Fibroblast of skin of abdomen (primary cell): ENCODE results near the gene ZNF763. TPM values are rescaled to one million over a fixed set of nuclear protein-coding genes. Genes with fewer than 3 reads are reported as not detected.
"Not testable (repeated sequence)": the region's sequence is repeated elsewhere in the genome, so short reads cannot be mapped to it uniquely, and the experiment has no call there.

ENCODE experiments used
- DNase-seq: peaks from one replicate; pipeline ENCODE4 v3.0.0-alpha.2; 2013
- polyA plus RNA-seq, 2 experiments: library from polyadenylated mRNA; unstranded; fragments of 120-200 nt; gene quantifications; one replicate each; pipeline ENCODE4 v1.2.1, GENCODE V29; 2013; ENCODE audit not compliant: insufficient read length in 2 of 2

ZNF763 gene
- polyA plus RNA-seq (2013, experiment 1 of 2; ENCODE audit: insufficient read length), result 0.58 TPM
- polyA plus RNA-seq (2013, experiment 2 of 2; ENCODE audit: insufficient read length), result 0.69 TPM

DNA sequence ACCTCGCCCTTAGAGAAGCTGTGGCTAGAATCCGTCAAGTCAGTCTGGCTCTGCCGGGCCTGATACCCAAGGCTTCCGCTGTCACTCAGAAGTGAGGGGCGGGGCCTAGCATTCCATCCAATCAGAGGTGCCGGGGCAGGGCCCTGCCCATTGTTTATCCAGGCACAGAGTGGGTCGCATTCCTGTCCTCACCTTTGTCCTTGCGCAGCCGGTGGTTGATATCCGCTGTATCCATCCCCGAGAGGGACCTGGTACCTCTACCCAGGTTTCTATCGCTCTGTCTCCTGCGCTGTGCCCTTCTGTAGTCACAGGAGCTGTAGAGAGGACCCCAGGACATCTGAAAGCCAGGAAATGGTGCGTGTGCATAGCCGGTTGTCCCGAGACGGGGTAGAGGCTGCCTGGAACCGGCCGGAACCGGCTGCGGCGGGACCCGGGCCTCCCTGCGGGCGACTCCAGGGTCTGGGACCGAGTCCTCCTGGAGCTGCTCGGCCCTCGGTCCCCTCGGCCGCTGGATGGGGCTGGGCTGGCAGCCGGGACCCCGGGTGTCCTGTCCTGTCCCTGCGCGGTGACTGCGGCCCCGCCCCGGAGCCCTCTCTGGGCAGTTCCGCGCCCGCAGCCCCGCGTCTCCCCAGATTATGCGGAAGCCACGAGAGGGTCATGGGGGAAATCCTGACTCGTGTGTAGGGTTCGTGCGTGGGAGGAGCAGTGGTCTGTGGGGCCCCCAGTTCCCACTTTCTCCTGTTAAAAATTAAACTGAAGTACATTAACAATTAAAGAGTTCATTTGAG, at the start of gene ZNF763:
Gene ZNF763 (plus strand): TSS at position 183 of the 788 bp plus-strand sequence. CDS start 169 bp downstream, at position 352.
- DNase-seq, result peak; percentile 75

DNA sequence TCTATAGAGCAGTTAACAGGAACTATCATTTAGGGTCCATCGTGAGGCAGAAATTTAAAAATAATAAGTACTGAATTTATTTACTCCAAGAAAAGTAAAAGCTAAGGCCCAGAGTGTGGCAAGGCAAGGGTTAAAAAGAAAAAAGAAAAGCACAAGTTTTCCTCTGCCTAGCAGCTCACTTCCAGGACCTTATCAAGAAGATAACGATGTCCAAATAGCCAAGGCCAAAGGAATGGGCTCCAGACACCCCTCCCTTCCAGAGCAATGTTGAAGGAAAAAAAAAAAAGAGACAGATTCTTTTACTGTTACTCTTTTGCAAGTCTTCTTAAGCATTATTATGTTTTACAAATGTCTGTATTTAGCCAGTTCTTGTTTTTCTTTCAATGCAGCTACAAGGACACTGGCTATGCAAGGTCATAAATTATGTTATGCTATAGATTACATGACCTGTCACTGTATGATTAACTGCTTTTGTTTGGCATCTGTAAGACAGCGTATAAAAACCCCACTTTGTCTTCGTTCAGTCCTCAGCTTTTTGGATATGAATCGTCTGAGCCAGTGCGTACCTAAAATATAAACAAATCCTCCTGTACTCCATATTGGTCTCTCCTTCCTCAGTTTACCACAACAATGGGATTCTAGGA, 42.9 kb upstream of the ZNF763 start:
- no peak for DNase-seq

DNA sequence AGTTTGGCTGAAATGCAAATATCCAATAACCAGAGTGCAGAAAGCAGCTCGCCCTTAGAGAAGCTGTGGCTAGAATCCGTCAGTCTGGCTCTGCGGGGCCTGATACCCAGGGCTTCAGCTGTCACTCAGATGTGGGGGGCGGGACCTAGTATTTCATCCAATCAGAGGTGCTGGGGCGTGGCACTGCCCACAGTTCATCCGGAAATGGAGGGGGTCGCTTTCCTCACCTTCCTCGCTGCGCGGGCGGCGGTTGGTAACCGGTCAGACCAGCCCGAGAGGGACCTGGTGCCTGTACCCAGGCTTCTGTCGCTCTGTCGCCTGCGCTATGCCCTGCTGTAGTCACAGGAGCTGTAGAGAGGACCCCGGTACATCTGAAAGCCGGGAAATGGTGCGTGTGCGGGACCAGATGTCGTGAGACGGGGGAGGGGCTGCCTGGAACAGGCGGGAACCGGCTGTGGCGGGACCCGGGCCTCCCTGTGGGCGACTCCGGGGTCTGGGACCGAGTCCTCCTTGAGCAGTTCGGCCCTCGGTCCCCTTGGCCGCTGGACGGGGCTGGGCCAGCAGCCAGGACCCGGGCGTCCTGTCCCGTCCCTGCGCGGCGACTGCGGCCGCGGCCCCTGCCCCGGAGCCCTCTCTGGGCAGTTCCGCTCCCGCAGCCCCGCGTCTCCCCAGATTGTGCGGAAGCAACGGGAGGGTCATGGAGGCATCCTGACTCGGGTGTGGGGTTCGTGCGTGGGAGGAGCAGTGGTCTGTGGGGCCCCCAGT, 39.8 kb upstream of the ZNF763 start, which contains the start of gene ZNF700:
Gene ZNF700 (plus strand): TSS at position 222 of the 765 bp plus-strand sequence. CDS start 104 bp downstream, at position 326.
- DNase-seq, result peak; percentile 92

DNA sequence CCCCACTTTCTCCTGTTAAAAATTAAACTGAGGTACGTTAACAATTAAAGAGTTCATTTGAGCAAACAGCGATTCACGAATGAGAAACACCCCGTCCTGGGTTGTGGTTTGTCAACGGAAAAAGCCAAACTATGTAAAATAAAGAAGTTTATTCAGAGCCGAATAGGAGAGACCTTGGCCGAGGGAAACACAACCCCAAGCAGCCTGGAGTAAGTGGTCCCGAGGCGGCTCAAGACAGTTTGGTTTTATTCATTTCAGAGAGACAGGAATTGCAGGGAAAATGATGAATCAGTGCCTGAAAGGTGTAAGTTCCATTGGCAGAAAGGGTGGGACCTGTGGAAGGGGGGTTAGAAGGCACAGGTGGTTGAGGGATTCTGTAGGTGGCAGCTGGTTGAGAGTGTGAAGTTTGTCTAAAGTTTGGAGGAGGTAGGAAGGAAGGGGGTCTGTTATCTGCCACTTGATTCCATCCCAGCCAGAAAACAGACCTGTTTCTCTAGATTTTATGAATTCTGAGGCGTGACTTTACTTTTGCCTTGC, 39.1 kb upstream of the ZNF763 start:
- not testable (repeated sequence) for DNase-seq

DNA sequence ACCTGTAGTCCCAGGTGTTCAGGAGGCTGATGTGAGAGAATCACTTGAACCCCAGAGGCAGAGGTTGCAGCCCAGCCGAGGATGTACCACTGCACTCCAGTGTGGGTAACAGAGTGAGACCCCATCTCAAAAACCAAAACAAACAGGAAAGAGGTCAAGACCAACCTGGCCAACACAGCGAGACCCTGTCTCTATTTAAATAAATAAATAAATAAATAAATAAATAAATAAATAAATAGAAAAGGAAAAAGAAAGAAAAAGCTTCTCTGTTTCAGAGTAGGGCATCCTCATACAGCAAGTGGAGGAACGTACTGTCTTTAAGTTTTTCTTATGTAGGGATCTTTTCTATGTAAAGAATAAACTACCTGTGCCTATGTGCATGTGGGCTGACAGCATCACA, 37.6 kb upstream of the ZNF763 start:
- no peak for DNase-seq

DNA sequence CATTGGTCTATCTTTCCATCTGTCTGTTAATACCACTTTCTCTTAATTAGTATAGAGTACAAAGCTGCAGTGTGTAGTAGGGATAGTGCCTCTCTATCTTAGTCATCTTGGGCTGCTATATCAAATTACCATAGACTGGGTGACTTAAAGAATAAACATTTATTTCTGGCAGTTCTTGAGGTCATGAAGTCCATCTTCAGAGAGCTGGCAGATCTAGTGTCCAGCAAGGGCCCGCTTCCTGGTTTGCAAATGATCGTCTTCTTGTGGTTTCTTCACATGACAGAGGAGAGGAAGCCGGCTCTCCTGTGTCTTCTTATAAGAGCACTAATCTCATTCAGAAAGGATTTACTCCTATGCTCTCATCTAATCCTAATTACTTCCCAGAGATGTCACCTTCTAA, 33.8 kb upstream of the ZNF763 start:
- DNase-seq, result no peak

DNA sequence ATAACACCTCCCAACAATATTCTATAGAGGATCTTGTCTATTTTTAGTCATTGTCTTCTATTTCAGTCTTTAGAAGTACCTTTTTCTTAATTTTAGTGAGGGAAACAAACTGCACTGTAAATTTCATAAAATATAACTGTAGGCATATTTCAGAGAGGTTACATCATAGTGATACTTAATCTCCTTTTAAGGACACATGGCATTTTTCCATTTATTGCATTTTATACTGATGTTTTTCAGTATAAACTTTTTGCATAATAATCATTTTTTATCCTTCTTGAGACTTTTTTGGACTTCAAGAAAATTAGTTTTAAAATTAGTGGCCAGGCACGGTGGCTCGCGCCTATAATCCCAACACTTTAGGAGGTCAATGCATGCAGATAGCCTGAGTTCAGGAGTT, 33.3 kb upstream of the ZNF763 start:
- no peak for DNase-seq

DNA sequence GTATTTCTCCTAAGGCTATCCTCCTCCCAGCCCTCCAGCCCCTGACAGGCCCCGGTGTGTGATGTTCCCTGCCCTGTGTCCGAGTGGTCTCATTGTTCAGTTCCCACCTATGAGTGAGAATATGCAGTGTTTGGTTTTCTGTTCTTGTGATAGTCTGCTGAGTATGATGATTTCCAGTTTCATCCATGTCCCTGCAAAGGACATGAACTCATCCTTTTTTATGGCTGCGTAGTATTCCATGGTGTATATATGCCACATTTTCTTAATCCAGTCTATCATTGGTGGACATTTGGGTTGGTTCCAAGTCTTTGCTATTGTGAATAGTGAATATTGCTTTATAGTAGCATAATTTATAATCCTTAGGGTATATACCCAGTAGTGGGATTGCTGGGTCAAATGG, 29.0 kb upstream of the ZNF763 start:
- DNase-seq, result not testable (repeated sequence)

DNA sequence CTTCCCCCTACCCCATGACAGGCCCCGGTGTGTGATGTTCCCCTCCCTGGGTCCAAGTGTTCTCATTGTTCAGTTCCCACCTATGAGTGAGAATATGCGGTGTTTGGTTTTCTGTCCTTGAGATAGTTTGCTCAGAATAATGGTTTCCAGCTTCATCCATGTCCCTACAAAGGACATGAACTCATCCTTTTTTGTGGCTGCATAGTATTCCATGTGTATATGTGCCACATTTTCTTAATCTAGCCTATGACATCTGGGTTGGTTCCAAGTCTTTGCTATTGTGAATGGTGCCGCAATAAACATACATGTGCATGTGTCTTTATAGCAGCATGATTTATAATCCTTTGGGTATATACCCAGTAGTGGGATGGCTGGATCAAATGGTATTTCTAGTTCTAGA, 26.5 kb upstream of the ZNF763 start:
- not testable (repeated sequence) for DNase-seq

DNA sequence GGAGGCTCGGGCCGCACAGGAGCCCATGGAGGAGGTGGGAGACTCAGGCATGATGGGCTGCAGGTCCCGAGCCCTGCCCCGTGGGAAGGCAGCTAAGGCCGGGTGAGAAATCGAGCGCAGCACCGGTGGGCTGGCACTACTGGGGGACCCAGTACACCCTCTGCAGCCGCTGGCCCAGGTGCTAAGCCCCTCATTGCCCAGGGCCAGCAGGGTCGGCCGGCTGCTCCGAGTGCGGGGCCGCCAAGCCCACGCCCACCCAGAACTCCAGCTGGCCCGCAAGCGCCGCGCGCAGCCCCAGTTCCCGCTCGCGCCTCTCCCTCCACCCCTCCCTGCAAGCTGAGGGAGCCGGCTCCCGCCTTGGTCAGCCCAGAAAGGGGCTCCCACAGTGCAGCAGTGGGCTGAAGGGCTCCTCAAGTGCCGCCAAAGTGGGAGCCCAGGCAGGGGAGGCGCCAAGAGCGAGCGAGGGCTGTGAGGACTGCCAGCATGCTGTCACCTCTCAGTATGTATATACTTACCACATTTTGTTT, 23.4 kb upstream of the ZNF763 start:
- not testable (repeated sequence) for DNase-seq

DNA sequence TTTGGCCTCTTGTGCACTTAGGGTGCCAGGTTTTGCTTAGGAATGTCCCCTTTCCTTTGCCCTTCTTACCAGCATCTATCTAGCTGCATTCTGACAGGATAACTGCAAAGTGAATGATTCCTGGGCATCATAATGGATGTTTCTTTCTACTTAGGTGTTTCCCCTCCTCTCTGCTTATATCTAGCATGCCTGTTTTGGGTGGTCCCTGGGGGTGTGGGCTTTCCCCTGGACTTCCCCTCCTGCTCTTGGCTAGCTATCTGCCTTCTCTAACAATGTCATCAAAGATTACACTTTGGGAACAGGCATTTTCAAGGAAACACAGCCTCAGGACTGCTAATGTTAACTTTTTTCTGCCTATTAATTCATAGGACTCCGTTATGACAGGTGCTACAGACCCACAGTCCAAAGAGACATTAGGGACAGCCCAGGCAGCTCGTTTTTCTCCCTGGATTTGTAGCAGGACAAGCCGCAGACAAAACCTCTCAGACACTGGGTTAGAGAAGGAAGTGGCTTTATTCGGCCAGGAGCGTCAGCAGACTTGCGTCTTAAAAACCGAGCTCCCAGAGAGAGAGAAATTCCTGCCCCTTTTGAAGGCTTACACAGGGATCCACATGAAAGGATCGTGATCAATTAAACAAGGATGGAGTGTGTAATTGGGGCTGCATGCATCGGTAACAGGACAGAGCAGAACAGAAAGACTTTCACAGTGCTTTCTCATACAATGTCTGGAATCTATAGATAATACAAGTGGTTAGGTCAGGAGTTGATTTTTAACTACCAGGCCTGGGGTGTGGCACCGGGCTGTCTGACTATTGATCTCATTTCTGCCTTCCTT, 22.6 kb upstream of the ZNF763 start:
- DNase-seq, result no peak

DNA sequence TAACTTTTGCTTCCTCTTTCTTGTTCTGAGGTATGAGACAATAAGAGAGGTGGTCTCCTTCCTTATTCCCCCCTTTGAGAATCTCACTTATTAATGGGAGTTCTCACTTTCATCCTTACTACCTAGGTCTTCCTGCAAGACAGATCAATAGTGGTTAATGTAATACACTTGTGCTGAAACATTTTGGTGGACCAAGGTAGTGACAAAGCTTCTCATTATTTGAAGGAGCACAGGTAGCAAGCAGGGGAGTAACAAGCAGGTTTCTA, 22.1 kb upstream of the ZNF763 start:
- DNase-seq, result no peak

DNA sequence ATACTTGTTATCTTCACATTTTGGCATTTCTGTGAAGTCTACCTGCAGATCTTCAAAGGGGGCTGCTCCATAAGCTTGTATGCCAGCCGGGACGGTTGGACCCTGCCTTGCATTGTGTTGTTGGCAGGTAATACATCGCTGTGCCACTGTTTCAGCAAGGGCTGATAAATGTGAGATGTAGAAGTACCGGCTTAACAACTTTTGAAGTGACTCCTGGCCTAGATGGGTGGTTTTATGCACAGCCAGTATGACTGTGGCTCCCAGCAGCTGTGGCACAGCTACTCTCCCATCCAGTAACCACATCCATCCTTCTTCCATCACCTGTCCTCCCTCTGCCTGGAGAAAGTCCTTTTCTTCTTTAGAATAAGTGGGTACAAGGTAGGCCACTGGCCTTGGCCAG, 20.2 kb upstream of the ZNF763 start:
- no peak for DNase-seq

DNA sequence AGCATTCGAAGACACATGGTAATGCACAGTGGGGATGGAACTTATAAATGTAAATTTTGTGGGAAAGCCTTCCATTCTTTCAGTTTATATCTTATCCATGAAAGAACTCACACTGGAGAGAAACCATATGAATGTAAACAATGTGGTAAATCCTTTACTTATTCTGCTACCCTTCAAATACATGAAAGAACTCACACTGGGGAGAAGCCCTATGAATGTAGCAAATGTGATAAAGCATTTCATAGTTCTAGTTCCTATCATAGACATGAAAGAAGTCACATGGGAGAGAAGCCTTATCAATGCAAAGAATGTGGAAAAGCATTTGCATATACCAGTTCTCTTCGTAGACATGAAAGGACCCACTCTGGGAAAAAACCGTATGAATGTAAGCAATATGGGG, 16.2 kb upstream of the ZNF763 start:
- DNase-seq, result no peak

DNA sequence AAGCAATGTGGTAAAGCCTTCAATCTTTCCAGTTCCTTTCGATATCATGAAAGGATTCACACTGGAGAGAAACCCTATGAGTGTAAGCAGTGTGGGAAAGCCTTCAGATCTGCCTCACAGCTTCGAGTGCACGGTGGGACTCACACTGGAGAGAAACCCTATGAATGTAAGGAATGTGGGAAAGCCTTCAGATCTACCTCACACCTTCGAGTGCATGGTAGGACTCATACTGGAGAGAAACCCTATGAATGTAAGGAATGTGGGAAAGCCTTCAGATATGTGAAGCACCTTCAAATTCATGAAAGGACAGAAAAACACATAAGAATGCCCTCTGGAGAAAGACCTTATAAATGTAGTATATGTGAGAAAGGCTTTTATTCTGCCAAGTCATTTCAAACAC, 15.6 kb upstream of the ZNF763 start:
- DNase-seq, result no peak

DNA sequence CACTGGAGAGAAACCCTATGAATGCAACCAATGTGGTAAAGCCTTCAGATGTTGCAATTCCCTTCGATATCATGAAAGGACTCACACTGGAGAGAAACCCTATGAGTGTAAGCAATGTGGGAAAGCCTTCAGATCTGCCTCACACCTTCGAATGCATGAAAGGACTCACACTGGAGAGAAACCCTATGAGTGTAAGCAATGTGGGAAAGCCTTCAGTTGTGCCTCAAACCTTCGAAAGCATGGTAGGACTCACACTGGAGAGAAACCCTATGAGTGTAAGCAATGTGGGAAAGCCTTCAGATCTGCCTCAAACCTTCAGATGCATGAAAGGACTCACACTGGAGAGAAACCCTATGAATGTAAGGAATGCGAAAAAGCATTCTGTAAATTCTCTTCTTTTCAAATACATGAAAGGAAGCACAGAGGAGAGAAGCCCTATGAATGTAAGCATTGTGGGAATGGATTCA, 15.2 kb upstream of the ZNF763 start:
- not testable (repeated sequence) for DNase-seq

DNA sequence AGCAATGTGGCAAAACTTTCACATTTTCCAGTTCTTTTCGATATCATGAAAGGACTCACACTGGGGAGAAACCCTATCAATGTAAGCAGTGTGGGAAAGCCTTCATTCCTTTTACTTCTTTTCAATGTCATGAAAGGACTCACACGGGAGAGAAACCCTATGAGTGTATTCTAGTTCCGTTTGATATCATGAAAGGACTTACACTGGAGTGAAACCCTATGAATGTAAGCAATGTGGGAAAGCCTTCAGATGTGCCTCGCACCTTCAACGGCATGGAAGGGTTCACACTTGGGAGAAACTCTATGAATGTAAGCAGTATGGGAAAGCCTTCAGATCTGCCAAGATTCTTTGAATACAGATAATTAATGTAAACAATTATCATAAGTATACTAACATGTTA, 14.5 kb upstream of the ZNF763 start:
- DNase-seq, result no peak

DNA sequence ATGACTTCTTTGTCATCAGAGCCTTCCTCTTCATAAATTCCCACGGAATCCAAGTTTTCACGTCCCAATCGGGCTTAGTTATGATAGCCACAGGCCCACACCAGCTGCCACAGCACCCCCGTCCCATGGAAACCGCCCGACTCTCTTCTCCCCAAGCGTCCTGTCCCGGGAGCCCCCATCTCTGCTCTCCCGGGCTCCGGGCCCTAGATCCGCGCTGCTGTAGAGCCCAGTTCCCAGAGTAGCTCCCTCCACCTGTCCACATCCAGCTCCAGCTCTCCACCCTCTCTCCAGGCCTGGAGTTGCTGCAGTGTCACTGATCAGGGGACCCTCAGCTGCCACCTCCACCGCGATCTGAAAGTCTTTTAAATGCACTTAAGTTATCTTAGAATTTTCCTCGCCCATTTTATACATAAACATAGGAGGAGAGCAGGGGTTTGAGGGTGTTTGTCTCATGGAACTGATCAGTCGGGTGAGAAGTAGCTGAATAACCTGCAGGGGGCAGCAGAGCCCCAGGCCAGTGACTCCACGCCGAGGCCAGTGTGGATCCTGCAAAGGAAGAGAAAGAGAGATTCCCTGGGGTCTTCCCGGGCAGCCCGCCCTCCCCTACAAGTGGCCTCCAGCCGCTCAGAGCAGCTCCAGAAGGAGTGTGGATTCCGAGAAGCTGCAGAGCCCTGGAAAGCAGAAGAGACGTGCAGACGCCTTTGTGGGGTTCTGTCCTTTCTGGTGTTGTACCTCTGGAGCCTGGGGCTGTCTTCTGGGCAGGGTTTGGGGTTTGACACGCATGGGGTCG, 1.1 kb upstream of the ZNF763 start:
- DNase-seq, result peak; percentile 58

DNA sequence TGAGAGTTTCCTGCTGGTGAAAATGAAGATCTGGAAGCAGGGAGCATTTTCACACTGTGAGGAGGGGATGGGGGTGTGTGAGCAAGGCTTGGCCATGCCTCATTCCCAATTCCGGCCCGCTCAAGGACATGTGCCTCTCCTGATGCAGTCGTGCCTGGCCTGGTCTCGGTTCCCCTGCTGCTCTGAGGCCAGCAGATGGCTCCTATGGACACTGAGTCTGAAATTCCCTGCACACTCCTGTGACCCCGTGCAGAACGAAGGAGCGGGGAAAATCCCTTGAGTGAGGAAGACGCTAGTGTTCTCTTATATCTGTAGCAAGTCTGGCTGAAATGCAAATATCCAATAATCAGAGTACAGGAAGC, 363 bp upstream of the ZNF763 start:
- DNase-seq, result no peak

DNA sequence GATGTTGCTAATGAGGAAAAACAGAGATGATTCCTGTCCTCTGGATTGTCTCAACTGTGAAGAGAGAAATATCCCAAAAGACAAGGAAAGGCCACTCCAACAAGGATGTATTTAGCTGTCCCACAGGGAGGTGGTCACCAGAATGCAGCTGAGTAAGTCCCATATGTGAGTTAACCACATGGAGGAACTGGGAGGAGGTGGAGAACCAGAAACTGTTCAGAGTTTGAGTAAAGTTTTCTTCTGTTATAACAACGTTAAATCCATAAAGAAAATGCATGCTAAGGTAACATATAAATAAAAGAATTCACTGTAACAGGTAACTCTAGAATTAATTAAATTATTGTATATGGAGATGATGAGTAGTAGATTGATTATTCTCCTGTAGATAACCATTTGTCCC, 5.3 kb downstream of the ZNF763 start:
- DNase-seq, result no peak

DNA sequence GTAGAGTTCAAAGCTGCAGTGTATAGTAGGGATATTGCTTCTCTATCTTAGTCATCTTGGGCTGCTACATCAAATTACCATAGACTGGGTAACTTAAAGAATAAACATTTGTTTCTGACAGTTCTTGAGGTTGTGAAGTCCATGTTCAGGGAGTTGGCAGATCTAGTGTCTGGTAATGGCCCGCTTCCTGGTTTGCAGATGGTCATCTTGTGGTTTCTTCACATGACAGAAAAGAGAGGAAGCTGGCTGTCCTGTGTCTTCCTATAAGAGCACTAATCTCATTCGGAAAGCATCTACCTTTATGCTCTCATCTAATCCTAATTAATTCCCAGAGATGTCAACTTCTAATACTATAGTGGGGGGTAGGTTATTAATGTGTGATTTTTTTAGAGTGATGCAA, 6.2 kb downstream of the ZNF763 start:
- DNase-seq, result no peak
